Measurements from ENCODE around the gene ADSS2. TPM values are rescaled to one million over a fixed set of nuclear protein-coding genes. Genes with fewer than 3 reads are reported as not detected.

Gene ADSS2
- total and polyA plus RNA-seq, 2 of the 4 experiments (the other 2 are of a cell fraction) = 14.9 to 30.1 TPM

DNA sequence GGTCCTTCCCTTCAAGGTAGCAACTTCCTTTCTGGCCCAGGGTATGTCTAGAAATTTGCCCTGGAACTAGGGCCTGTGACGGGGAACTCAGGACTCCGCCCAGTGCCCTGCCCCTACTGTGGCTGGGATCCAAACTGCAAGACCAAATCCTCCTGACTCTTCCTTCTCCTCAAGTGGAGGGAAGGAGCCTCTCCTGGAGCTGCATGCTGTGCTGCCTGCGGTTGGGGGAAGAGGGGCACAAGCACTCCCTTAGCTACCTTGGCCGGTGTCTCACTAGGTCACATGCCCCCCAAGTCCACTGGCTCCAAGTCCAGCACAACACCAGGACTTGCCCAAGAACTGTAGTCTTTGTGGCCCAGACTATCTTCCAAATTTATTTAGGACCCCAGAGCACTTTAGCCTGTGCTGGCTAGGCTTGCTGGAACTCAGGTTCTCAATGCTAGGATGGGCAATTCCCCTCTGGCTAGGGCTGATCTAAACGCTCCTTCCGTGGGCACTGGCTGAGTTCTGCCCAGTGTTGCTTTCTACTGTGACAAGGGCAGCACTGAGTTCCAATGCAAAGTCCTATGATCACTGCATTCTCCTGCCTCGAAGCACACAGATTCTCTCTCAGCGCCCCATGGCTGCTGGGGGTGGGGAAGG, 12.2 kb downstream of the ADSS2 start:
- H3K4ac ChIP-seq (ENCODE audit: low read depth, low read length) = 0 out of 2 replicates have a peak overlapping the region, but pooled peaks have one; percentile 2
- H3K27ac ChIP-seq (ENCODE audit: insufficient read depth, low read length) = no peak overlapping the region
- no peak overlapping the region for H3K56ac ChIP-seq (ENCODE audit: extremely low read depth, insufficient read depth, low read length)
- H3K79me1 ChIP-seq (ENCODE audit: low read depth in 1 of 2, low read length in 2 of 2) = peaks cover 19 to 36% of the 10 kb centered on the region in 2 experiments
- H2AK9ac ChIP-seq (replicated peaks; ENCODE audit: low read depth, low read length, poor library complexity) = no peak overlapping the region
- POLR2A ChIA-PET (ENCODE audit: unreplicated experiment) = no interaction called here
- H3K4me1 ChIP-seq (ENCODE audit: control insufficient read depth, insufficient read depth, low read length) = peaks cover 9% of the 10 kb centered on the region
- H3K4me2 ChIP-seq (ENCODE audit: low read depth, low read length) = no peak overlapping the region
- no peak overlapping the region for H2BK15ac ChIP-seq (ENCODE audit: low read depth, low read length)
- TF ChIP-seq RCOR1 (IDR thresholded peaks at IDR 0.05; ENCODE audit: insufficient replicate concordance, low read length) = no peak
- no TSS peak for BruUV-seq (replicated peaks)
- H2AK5ac ChIP-seq (ENCODE audit: low read depth, low read length) = 0 out of 2 replicates have a peak overlapping the region, but pooled peaks have one; percentile 12
- H4K8ac ChIP-seq (ENCODE audit: low read depth in 2 of 2, low read length in 2 of 2) = no peak overlapping the region
- peaks cover 14% of the 10 kb centered on the region; the same call in 1 of the 2 replicates for H4K20me1 ChIP-seq (ENCODE audit: insufficient read depth, low read length)
- no peak overlapping the region for H3K18ac ChIP-seq (ENCODE audit: low read depth, low read length)
- no peaks in the 10 kb centered on the region for H3K9me3 ChIP-seq (ENCODE audit: control insufficient read depth, insufficient read depth, low read length)
- intact Hi-C loops (cut with micrococcal nuclease) (loop anchor here (10.0 kb wide), 2 partner anchors 395 to 725 kb away; no protein-coding TSS in a partner anchor), dilution Hi-C loops (cut with HindIII; ENCODE audit: low sequenced_read_pairs, unreplicated experiment) (no loop called here), in situ Hi-C loops (cut with MboI; ENCODE audit: low sequenced_read_pairs) (no loop called here)
- H4K5ac ChIP-seq (ENCODE audit: low read depth, low read length) = no peak overlapping the region
- 60% methylated on average over 3 of the region's 8 CpGs; no CpG with 5 or more reads in 1 of the 2 experiments for WGBS, 2 experiments (ENCODE audit: extremely low coverage in 2 of 2, insufficient read length in 1 of 2)
- H3K9me1 ChIP-seq (ENCODE audit: insufficient read depth, low read length) = peaks cover 16% of the 10 kb centered on the region
- CTCF ChIA-PET = interaction anchor here (0.6 kb wide), 1 partner anchor 107 kb away, joined by 3 read pairs; no protein-coding TSS in a partner anchor
- 0 out of 2 replicates have a peak overlapping the region, but pooled peaks have one; percentile 19 for H3K14ac ChIP-seq (replicated peaks; ENCODE audit: low read depth, low read length)
- no peak overlapping the region for H2AFZ ChIP-seq (replicated peaks; ENCODE audit: low read length, poor library complexity)
- H2BK5ac ChIP-seq (ENCODE audit: low read depth, low read length, poor library complexity, severe bottlenecking) = no peak overlapping the region
- H3K4me3 ChIP-seq (ENCODE audit: insufficient read depth, low read depth, low read length) = no peak overlapping the region
- no peak overlapping the region for H2BK20ac ChIP-seq (ENCODE audit: low read depth, low read length)
- no peak overlapping the region for H3K23ac ChIP-seq (ENCODE audit: low read depth, low read length)
- H3K36me3 ChIP-seq (ENCODE audit: control insufficient read depth, insufficient read depth, low read length) = peaks cover 8% of the 10 kb centered on the region
- no peak overlapping the region; the same call in 1 of the 2 replicates for H2BK120ac ChIP-seq (ENCODE audit: low read depth, low read length)
- no peaks in the 10 kb centered on the region for H3K27me3 ChIP-seq (ENCODE audit: control insufficient read depth, insufficient read depth, low read length)
- H4K91ac ChIP-seq (ENCODE audit: insufficient read depth, low read depth, low read length) = no peak overlapping the region; the same call in 1 of the 2 replicates
- no peak overlapping the region for H3K9ac ChIP-seq (ENCODE audit: low read depth, low read length)
- DNase-seq = no peak
- no peak for ATAC-seq (ENCODE audit: low read depth)

All from IMR-90 (cell line).